ENCODE data around the gene TACC3. TPM values are rescaled to one million over a fixed set of nuclear protein-coding genes. Genes with fewer than 3 reads are reported as not detected.
A peak's percentile ranks its signal among the peaks of the same experiment; 100 is the strongest.

The TACC3 gene
- total RNA-seq, 1 donor from 2014 or later = 3.7 TPM

DNA sequence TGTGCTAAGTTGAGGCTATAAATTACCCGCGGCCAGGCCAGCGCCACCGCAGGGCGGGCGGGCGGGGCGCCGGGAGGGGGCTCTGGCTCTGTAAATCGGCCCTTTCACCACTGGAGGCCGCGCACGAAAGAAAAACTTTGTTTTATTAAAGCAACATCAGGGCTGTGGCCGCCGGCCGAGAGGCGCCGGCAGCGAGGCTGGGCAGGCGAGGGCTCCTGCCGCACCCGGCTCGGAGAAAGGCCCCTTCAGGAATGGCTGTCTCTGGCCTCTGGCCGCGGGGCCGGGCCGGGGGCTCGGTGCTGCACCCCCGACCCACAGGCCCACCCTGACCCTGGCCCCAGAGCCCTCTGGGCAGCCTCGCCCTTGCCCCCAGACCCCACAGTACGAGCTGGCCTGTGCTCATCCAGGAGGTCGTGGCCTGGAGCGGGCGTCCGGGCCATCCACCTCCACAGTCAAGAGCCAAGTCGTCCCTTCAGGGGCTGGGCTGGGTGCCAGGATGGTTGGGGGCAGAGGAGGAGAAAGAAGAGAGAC is 42.3 kb downstream of the TACC3 start:
- no peaks in the 10 kb centered on the region for H3K36me3 ChIP-seq (ENCODE audit: control insufficient read depth in 3 of 3, insufficient read depth in 3 of 3, low read length in 3 of 3)
- no peak overlapping the region for H3K27ac ChIP-seq (ENCODE audit: low read depth, low read length)
- H3K9me3 ChIP-seq (ENCODE audit: control insufficient read depth in 3 of 3, low read length in 3 of 3) = no peaks in the 10 kb centered on the region
- H3K9ac ChIP-seq (ENCODE audit: low read depth in 1 of 3, low read length in 3 of 3) = peak overlapping the region in 1 of 3 donors; percentile 45
- H3K27me3 ChIP-seq (ENCODE audit: control insufficient read depth in 3 of 3, insufficient read depth in 3 of 3, low read length in 3 of 3) = peaks cover 10 to 17% (median 12%) of the 10 kb centered on the region in 3 donors
- no peak overlapping the region for H3K4me3 ChIP-seq (ENCODE audit: low read length in 3 of 3)
- peaks cover 0 to 7% (median 4%) of the 10 kb centered on the region in 3 donors for H3K4me1 ChIP-seq (ENCODE audit: control insufficient read depth in 3 of 3, insufficient read depth in 3 of 3, low read length in 3 of 3)

DNA sequence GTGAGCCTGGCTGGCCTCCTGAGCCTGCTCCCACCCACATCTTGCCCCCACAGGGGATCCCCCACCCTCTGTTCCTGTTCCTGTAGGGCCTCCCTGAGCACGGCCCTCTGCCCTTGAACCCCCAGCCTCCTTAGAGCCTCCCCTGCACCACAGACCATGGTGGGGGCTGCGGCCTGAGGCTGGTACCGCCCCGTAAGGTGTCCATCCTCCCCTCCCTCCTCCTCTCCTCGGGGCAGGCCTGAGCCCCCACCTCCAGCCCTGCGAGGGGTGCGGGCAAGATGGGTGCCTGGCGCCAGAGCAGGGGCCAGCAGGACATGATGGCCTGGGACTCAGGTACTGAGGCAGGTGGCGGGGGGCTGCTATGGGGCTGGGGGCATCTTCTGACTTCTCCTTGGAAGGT is 43.3 kb downstream of the TACC3 start:
- Histone ChIP-seq H3K4me3 (ENCODE audit: low read length in 3 of 3) (no peak overlapping the region), H3K36me3 (ENCODE audit: control insufficient read depth in 3 of 3, insufficient read depth in 3 of 3, low read length in 3 of 3) (no peaks in the 10 kb centered on the region), H3K9ac (ENCODE audit: low read depth in 1 of 3, low read length in 3 of 3) (no peak overlapping the region), H3K4me1 (ENCODE audit: control insufficient read depth in 3 of 3, insufficient read depth in 3 of 3, low read length in 3 of 3) (peaks cover 0 to 7% (median 4%) of the 10 kb centered on the region in 3 donors), H3K27me3 (ENCODE audit: control insufficient read depth in 3 of 3, insufficient read depth in 3 of 3, low read length in 3 of 3) (peaks cover 16 to 20% (median 16%) of the 10 kb centered on the region in 3 donors), H3K27ac (ENCODE audit: low read depth, low read length) (no peak overlapping the region), H3K9me3 (ENCODE audit: control insufficient read depth in 3 of 3, low read length in 3 of 3) (no peaks in the 10 kb centered on the region)

DNA sequence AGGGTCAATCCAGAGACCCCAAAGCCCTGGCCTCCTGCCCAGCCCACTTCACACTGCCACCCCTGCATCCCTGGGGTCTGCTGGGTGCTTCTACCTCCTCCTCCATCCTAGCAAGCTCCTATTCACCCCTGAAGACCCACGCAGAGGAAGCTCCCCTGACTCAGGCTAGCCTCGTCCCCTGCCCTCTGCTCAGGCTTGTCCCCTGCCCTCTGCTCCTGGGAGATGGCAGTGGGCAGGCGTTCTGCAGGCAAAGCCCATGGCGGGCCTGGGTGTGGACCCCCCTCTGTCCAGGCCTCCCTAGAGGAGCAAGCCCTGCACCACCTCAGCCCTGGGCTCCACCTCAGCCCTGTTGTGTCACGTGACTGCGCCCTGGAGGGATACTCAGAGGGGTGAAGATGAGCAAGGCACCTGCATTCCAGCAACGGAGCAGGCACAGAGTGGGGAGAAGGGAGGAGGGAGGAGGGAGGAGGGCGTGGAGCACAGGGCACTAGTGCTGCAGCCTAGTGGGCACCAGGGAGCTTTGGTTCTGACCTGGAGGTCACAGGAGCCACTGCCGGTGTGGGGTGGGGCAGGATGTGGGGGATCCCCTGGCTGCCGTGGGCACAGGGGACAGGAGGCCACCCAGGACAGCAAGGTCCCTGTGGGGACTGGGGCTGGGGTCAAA is 44.2 kb downstream of the TACC3 start:
- Histone ChIP-seq H3K4me3 (ENCODE audit: low read length in 3 of 3) (no peak overlapping the region), H3K9me3 (ENCODE audit: control insufficient read depth in 3 of 3, low read length in 3 of 3) (no peaks in the 10 kb centered on the region), H3K9ac (ENCODE audit: low read depth in 1 of 3, low read length in 3 of 3) (no peak overlapping the region), H3K4me1 (ENCODE audit: control insufficient read depth in 3 of 3, insufficient read depth in 3 of 3, low read length in 3 of 3) (peaks cover 0 to 7% (median 4%) of the 10 kb centered on the region in 3 donors), H3K36me3 (ENCODE audit: control insufficient read depth in 3 of 3, insufficient read depth in 3 of 3, low read length in 3 of 3) (no peaks in the 10 kb centered on the region), H3K27ac (ENCODE audit: low read depth, low read length) (no peak overlapping the region), H3K27me3 (ENCODE audit: control insufficient read depth in 3 of 3, insufficient read depth in 3 of 3, low read length in 3 of 3) (peaks cover 18 to 22% (median 20%) of the 10 kb centered on the region in 3 donors)

DNA sequence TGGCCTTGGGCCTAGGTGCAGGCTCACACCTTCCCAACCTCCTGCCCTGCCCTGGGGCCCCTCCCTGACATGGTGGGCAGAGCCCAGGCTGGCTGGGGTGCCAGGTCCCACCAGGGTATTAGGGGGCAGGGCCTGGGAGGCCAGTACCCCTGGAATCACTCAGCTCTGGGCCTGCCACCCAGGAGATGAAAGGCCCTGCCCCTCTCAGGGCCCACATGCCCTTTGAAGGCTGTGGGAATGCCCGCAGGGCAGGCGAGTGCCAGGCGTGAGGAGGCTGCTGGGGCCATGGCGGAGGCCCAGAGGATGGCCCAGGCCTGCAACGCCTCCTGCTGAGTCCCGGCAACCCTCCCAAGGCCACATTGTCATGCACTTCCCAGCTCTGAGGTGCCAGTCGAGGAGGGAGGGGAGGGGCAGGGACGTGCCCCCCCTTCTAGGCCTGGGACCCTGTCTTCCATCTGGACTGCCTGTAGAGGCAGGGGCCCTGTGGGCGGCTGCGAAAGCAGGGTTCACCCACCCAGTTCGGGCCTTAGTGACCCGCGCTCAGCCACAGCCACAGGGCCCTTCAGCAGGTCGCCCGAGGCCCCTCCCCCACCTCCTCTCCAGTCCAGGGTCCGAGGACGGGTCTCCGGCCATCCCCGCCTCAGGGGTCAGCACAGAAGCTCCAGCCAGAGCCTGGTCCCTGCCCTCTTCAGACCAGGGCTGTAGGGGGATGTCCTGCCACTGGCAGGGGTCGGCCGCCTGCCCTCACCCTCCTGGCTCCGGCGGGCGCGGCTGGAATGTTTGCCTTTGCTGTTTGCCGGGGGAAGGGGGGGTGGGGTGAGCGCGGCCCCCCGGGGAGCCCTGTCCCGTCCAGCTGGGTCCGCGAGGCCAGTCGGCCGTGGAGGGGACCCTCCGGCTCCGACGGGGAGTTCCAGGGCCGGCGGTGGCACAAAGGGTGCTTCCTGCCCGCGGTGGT is 45.1 kb downstream of the TACC3 start:
- Histone ChIP-seq H3K9ac (ENCODE audit: low read depth in 1 of 3, low read length in 3 of 3) (no peak overlapping the region), H3K9me3 (ENCODE audit: control insufficient read depth in 3 of 3, low read length in 3 of 3) (no peaks in the 10 kb centered on the region), H3K27ac (ENCODE audit: low read depth, low read length) (no peak overlapping the region), H3K4me3 (ENCODE audit: low read length in 3 of 3) (no peak overlapping the region), H3K36me3 (ENCODE audit: control insufficient read depth in 3 of 3, insufficient read depth in 3 of 3, low read length in 3 of 3) (no peaks in the 10 kb centered on the region), H3K27me3 (ENCODE audit: control insufficient read depth in 3 of 3, insufficient read depth in 3 of 3, low read length in 3 of 3) (peaks cover 18 to 24% (median 22%) of the 10 kb centered on the region in 3 donors), H3K4me1 (ENCODE audit: control insufficient read depth in 3 of 3, insufficient read depth in 3 of 3, low read length in 3 of 3) (peaks cover 0 to 7% (median 4%) of the 10 kb centered on the region in 3 donors)

DNA sequence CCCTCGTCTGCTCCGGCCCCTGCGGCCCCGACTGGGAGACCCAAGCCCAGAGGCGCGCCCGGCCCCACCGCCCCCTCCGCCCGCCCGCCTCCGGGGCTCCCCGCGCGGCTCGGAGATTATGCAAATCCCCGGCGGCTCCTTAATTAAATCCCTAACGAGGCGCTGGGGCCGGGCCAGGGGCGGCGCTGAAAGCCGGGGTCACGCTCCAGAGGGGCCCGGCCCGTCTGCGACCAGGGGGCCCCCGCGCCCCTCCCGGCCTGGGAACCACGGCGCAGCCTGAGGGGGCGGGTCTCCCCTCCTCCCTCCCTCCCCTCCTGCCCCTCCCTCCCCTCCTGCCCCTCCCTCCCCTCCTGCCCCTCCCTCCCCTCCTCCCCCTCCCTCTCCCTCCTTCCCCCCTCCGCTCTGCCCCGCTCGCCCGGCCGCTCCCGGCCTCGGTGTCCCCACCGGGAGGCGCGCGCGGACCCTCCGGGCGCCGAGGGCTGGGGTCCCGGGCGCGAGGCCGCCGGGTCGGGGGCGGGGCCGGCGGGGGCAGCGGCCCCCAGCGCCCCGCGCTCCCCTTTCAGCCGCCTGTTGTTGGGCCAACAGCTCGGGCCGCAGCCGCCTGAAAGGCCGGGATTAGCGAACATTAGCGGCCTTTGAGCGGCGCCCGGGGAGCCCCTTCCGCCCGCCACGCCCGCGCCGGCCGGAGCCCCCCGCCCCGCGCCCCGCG is 45.9 kb downstream of the TACC3 start:
- Histone ChIP-seq H3K9me3 (ENCODE audit: control insufficient read depth in 3 of 3, low read length in 3 of 3) (no peaks in the 10 kb centered on the region), H3K4me3 (ENCODE audit: low read length in 3 of 3) (no peak overlapping the region), H3K27me3 (ENCODE audit: control insufficient read depth in 3 of 3, insufficient read depth in 3 of 3, low read length in 3 of 3) (peaks cover 15 to 23% (median 22%) of the 10 kb centered on the region in 3 donors)

DNA sequence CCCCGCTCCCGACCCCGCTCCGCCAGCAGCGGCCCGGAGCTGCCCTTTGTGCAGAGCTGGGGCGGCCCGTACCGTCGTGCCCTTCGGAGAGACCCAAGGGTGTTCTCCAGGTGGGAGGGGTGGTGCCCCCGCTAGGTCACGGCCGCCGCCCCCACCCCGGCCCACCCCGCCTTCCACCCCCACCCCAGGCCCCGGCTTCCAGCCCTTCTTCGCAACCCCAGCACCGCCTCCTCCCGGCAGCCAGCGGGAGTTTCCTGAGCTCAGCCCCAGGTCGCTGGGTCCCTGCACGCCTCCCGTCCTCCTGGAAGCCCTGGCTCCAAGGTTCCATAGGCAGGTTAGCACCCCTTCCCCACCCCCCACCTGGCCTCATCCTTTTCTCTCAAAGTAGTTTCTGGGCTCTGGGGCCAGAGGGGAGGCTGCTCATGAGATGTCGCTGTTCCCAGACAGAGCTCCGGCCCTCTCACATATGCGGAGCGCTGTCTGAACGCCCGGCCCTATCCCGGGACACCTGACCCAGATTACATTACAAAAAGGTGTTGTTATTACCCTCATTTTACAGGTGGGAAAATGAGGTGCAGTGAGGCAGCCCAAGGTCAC is 46.5 kb downstream of the TACC3 start:
- no peak overlapping the region for H3K4me3 ChIP-seq (ENCODE audit: low read length in 3 of 3)
- no peaks in the 10 kb centered on the region for H3K9me3 ChIP-seq (ENCODE audit: control insufficient read depth in 3 of 3, low read length in 3 of 3)
- H3K9ac ChIP-seq (ENCODE audit: low read depth in 1 of 3, low read length in 3 of 3) = no peak overlapping the region
- H3K4me1 ChIP-seq (ENCODE audit: control insufficient read depth in 3 of 3, insufficient read depth in 3 of 3, low read length in 3 of 3) = peaks cover 0 to 7% (median 4%) of the 10 kb centered on the region in 3 donors
- H3K27me3 ChIP-seq (ENCODE audit: control insufficient read depth in 3 of 3, insufficient read depth in 3 of 3, low read length in 3 of 3) = peaks cover 10 to 22% (median 17%) of the 10 kb centered on the region in 3 donors
- no peaks in the 10 kb centered on the region for H3K36me3 ChIP-seq (ENCODE audit: control insufficient read depth in 3 of 3, insufficient read depth in 3 of 3, low read length in 3 of 3)
- no peak overlapping the region for H3K27ac ChIP-seq (ENCODE audit: low read depth, low read length)

More for the DNA sequence above, 45.9 kb downstream of the TACC3 start:
- Histone ChIP-seq H3K4me1 (ENCODE audit: control insufficient read depth in 3 of 3, insufficient read depth in 3 of 3, low read length in 3 of 3) (peaks cover 0 to 7% (median 4%) of the 10 kb centered on the region in 3 donors), H3K36me3 (ENCODE audit: control insufficient read depth in 3 of 3, insufficient read depth in 3 of 3, low read length in 3 of 3) (no peaks in the 10 kb centered on the region), H3K27ac (ENCODE audit: low read depth, low read length) (no peak overlapping the region), H3K9ac (ENCODE audit: low read depth in 1 of 3, low read length in 3 of 3) (no peak overlapping the region)

DNA sequence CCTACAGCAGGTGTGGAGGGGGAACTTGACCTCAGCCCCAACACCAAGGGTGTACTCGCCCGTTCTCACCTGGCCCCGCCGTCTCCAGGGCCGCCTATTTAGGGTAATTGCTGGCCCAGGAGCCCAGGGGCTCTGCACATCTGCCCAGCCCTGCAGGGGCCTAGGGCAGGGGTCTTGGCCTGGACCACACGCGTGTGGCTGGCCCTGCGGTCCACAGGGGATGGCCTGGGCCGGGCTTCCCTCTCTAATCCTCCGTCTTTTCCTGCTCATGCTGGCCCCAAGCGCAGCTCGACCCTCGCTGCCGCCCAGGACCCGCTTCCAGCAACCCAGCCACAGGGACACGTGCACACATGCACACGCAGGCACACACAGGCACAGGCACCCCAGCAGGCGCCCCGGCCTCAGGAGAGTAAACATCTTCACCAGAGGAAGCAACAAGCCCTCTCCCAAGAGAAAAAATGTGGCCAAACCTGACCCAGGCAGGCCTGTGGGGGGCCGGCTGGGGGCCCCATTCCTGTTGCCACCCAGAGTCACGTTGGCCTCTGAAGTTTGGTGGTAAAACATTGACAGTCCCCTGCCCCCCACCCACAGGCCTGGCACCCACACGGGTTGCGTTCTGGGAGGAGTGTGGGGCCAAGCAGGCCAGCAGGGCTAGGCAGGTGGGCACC is 47.2 kb downstream of the TACC3 start:
- H3K36me3 ChIP-seq (ENCODE audit: control insufficient read depth in 3 of 3, insufficient read depth in 3 of 3, low read length in 3 of 3) = no peaks in the 10 kb centered on the region
- no peak overlapping the region for H3K4me3 ChIP-seq (ENCODE audit: low read length in 3 of 3)
- H3K27me3 ChIP-seq (ENCODE audit: control insufficient read depth in 3 of 3, insufficient read depth in 3 of 3, low read length in 3 of 3) = peaks cover 10 to 22% (median 14%) of the 10 kb centered on the region in 3 donors
- no peaks in the 10 kb centered on the region for H3K9me3 ChIP-seq (ENCODE audit: control insufficient read depth in 3 of 3, low read length in 3 of 3)
- H3K9ac ChIP-seq (ENCODE audit: low read depth in 1 of 3, low read length in 3 of 3) = no peak overlapping the region
- peaks cover 0 to 7% (median 4%) of the 10 kb centered on the region in 3 donors for H3K4me1 ChIP-seq (ENCODE audit: control insufficient read depth in 3 of 3, insufficient read depth in 3 of 3, low read length in 3 of 3)
- no peak overlapping the region for H3K27ac ChIP-seq (ENCODE audit: low read depth, low read length)

DNA sequence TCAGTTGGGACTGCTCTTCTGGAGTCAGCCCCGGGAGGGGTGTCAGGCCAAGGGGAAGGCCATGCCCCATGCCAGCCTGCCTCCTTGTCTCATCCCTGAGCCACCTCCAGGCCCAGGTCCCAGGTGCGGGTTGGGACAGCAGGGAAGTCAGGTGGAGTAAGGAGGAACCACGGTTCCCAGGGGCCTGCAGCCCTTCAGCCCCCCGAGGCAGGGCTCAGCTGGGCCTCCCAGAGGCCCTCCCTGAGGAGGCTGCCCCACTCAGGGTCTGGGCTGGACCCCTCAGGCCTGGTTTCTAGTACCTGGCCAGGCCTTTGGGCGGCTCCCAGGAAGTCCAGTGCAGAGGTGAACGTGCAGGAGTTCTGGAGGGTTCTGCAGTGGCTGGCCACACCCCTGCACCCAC is 48.4 kb downstream of the TACC3 start:
- no peak overlapping the region for H3K9ac ChIP-seq (ENCODE audit: low read depth in 1 of 3, low read length in 3 of 3)
- H3K4me3 ChIP-seq (ENCODE audit: low read length in 3 of 3) = no peak overlapping the region
- H3K27me3 ChIP-seq (ENCODE audit: control insufficient read depth in 3 of 3, insufficient read depth in 3 of 3, low read length in 3 of 3) = peaks cover 14 to 24% (median 16%) of the 10 kb centered on the region in 3 donors
- H3K4me1 ChIP-seq (ENCODE audit: control insufficient read depth in 3 of 3, insufficient read depth in 3 of 3, low read length in 3 of 3) = peaks cover 0 to 2% (median 0%) of the 10 kb centered on the region in 3 donors
- H3K27ac ChIP-seq (ENCODE audit: low read depth, low read length) = no peak overlapping the region
- H3K9me3 ChIP-seq (ENCODE audit: control insufficient read depth in 3 of 3, low read length in 3 of 3) = no peaks in the 10 kb centered on the region
- no peaks in the 10 kb centered on the region for H3K36me3 ChIP-seq (ENCODE audit: control insufficient read depth in 3 of 3, insufficient read depth in 3 of 3, low read length in 3 of 3)

DNA sequence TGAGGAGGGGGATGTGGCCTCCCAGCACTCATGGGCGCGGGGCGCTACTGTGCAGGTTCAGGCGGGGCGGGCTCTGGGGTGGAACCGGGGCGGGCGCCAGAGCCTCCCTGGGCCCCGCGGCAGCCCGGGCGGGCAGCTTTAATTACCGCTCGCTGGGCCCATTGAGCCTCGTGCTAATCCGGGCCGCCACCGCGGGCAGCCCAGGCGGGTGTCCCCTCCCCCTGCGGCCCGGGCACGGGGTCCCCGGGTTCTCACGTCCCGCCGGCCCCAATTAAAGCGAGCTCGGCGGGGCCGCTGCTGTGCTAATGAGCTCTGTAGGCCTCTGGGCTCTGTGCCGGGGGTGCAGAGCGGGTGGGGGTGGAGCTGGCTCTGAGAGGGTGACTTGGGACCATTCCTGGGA is 48.9 kb downstream of the TACC3 start:
- Histone ChIP-seq H3K27ac (ENCODE audit: low read depth, low read length) (no peak overlapping the region), H3K4me3 (ENCODE audit: low read length in 3 of 3) (no peak overlapping the region), H3K9ac (ENCODE audit: low read depth in 1 of 3, low read length in 3 of 3) (no peak overlapping the region)

More for the DNA sequence above, 48.9 kb downstream of the TACC3 start:
- Histone ChIP-seq H3K36me3 (ENCODE audit: control insufficient read depth in 3 of 3, insufficient read depth in 3 of 3, low read length in 3 of 3) (no peaks in the 10 kb centered on the region), H3K4me1 (ENCODE audit: control insufficient read depth in 3 of 3, insufficient read depth in 3 of 3, low read length in 3 of 3) (peaks cover 0 to 2% (median 0%) of the 10 kb centered on the region in 3 donors), H3K9me3 (ENCODE audit: control insufficient read depth in 3 of 3, low read length in 3 of 3) (no peaks in the 10 kb centered on the region), H3K27me3 (ENCODE audit: control insufficient read depth in 3 of 3, insufficient read depth in 3 of 3, low read length in 3 of 3) (peaks cover 14 to 25% (median 14%) of the 10 kb centered on the region in 3 donors)
